ENCODE measurements around the gene KIF11. TPM values are rescaled to one million over a fixed set of nuclear protein-coding genes. Genes with fewer than 3 reads are reported as not detected.
A peak's percentile ranks its signal among the peaks of the same experiment; 100 is the strongest.

Gene KIF11
- total RNA-seq (2022), result 21.3 and 27.3 TPM in 2 replicates
- percentile 67 among the genes with signal in this experiment for Bru-seq, nascent RNA
- percentile 75 among the genes with signal in this experiment for BruChase-seq, experiment 1, labeled RNA remaining after a 6-hour chase
- BruChase-seq, experiment 2, labeled RNA remaining after a 2-hour chase, result percentile 67 among the genes with signal in this experiment
- long read RNA-seq, full-length matches to known transcripts, result 84 of 102 reads
- long read RNA-seq, partial matches to known transcripts, result 7 of 102 reads
- long read RNA-seq, other reads (novel, unspliced or antisense), result 11 of 102 reads

GRCh38 chr10:92592761-92593618 is at the start of gene KIF11:
Gene KIF11 (plus strand): TSS chr10:92593130. CDS start chr10:92593376, 246 bp downstream.
- TSS peak; percentile 29 for BruUV-seq (replicated peaks)
- POLR2A ChIA-PET, result interaction anchor here (0.6 to 7.0 kb wide), 16 partner anchors 9 to 795 kb away, joined by 3 to 157 read pairs (median 5); partner anchors contain the start of genes IDE and TNKS2

GRCh38 chr10:92544296-92544695 is 48.6 kb upstream of the KIF11 start:
- CTCF ChIA-PET, result interaction anchor here (0.6 to 1.2 kb wide), 4 partner anchors 19 to 199 kb away, joined by 3 to 4 read pairs (median 3); partner anchors contain the start of gene IDE
- POLR2A ChIA-PET, result interaction anchor here (1.3 to 4.6 kb wide), 2 partner anchors 27 to 29 kb away, joined by 3 to 31 read pairs; partner anchors contain the start of gene IDE
- Mint-ChIP-seq H3K36me3 (ENCODE audit: insufficient read depth, unreplicated experiment) (peaks cover 31% of the 10 kb centered on the region), H3K9me3 (ENCODE audit: unreplicated experiment) (no peaks in the 10 kb centered on the region), H3K4me1 (ENCODE audit: insufficient read depth, unreplicated experiment) (peaks cover 14% of the 10 kb centered on the region), H3K27ac (ENCODE audit: low read depth, unreplicated experiment) (peak overlapping the region; percentile 58), H3K27me3 (ENCODE audit: insufficient read depth, unreplicated experiment) (no peaks in the 10 kb centered on the region), H3K4me3 (ENCODE audit: unreplicated experiment) (no peak overlapping the region)
- intact Hi-C loops (cut with micrococcal nuclease), result no loop called here
- no TSS peak for BruUV-seq (replicated peaks)
- DNase-seq (ENCODE audit: unreplicated experiment), result peak; percentile 5
- TF ChIP-seq, protein P1, sequence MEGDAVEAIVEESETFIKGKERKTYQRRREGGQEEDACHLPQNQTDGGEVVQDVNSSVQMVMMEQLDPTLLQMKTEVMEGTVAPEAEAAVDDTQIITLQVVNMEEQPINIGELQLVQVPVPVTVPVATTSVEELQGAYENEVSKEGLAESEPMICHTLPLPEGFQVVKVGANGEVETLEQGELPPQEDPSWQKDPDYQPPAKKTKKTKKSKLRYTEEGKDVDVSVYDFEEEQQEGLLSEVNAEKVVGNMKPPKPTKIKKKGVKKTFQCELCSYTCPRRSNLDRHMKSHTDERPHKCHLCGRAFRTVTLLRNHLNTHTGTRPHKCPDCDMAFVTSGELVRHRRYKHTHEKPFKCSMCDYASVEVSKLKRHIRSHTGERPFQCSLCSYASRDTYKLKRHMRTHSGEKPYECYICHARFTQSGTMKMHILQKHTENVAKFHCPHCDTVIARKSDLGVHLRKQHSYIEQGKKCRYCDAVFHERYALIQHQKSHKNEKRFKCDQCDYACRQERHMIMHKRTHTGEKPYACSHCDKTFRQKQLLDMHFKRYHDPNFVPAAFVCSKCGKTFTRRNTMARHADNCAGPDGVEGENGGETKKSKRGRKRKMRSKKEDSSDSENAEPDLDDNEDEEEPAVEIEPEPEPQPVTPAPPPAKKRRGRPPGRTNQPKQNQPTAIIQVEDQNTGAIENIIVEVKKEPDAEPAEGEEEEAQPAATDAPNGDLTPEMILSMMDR (IDR thresholded peaks at IDR 0.05; ENCODE audit: unreplicated experiment), result no peak

More at GRCh38 chr10:92592761-92593618, at the start of gene KIF11:
- intact Hi-C loops (cut with micrococcal nuclease), result loop anchor here (10.0 kb wide), 1 partner anchor 252 kb away; the partner anchor contains the start of gene EXOC6
- no peaks in the 10 kb centered on the region for H3K27me3 Mint-ChIP-seq (ENCODE audit: insufficient read depth, unreplicated experiment)
- peak within 1 kb of the TSS; percentile 99 for H3K4me3 Mint-ChIP-seq (ENCODE audit: unreplicated experiment)
- H3K27ac Mint-ChIP-seq (ENCODE audit: low read depth, unreplicated experiment), result peak within 1 kb of the TSS; percentile 97
- CTCF ChIA-PET, result interaction anchor here (0.7 kb wide), 2 partner anchors 15 to 27 kb away, joined by 3 read pairs; no protein-coding TSS in a partner anchor
- DNase-seq (ENCODE audit: unreplicated experiment), result peak; percentile 98
- no peaks in the 10 kb centered on the region for H3K9me3 Mint-ChIP-seq (ENCODE audit: unreplicated experiment)
- H3K4me1 Mint-ChIP-seq (ENCODE audit: insufficient read depth, unreplicated experiment), result peaks cover 35% of the 10 kb centered on the region
- TF ChIP-seq, protein P1 (IDR thresholded peaks at IDR 0.05; ENCODE audit: unreplicated experiment), result no peak
- H3K36me3 Mint-ChIP-seq (ENCODE audit: insufficient read depth, unreplicated experiment), result peaks cover 13% of the 10 kb centered on the region

- no peak overlapping the region for H3K4me3 Mint-ChIP-seq (ENCODE audit: unreplicated experiment)
These were observed 47.4 kb upstream of the KIF11 start for GRCh38 chr10:92545556-92545955.

More at GRCh38 chr10:92545556-92545955, 47.4 kb upstream of the KIF11 start:
- Mint-ChIP-seq H3K27ac (ENCODE audit: low read depth, unreplicated experiment) (no peak overlapping the region), H3K36me3 (ENCODE audit: insufficient read depth, unreplicated experiment) (peaks cover 28% of the 10 kb centered on the region), H3K9me3 (ENCODE audit: unreplicated experiment) (no peaks in the 10 kb centered on the region), H3K27me3 (ENCODE audit: insufficient read depth, unreplicated experiment) (no peaks in the 10 kb centered on the region), H3K4me1 (ENCODE audit: insufficient read depth, unreplicated experiment) (peaks cover 14% of the 10 kb centered on the region)
- no peak for DNase-seq (ENCODE audit: unreplicated experiment)
- TF ChIP-seq, protein P1 (IDR thresholded peaks at IDR 0.05; ENCODE audit: unreplicated experiment), result no peak
- CTCF ChIA-PET, result interaction anchor here (0.9 to 2.5 kb wide), 3 partner anchors 12 to 28 kb away, joined by 4 to 7 read pairs (median 5); no protein-coding TSS in a partner anchor
- intact Hi-C loops (cut with micrococcal nuclease), result no loop called here
- POLR2A ChIA-PET, result interaction anchor here (0.9 to 4.6 kb wide), 5 partner anchors 9 to 29 kb away, joined by 3 to 31 read pairs (median 3); partner anchors contain the start of gene IDE
- no TSS peak for BruUV-seq (replicated peaks)
